Gastroesophageal sphincter (tissue), 3 donors: ENCODE data around the gene PDE6C.

ENCODE experiments used
- EP300 ChIP-seq: sonication (generic); formaldehyde crosslinking; IDR thresholded peaks from one replicate; pipeline ENCODE4 v1.6.1; 2017; ENCODE audit warnings: antibody characterized with exemption, mild to moderate bottlenecking
- POLR2A ChIP-seq, 2 donors: fragments of 450-650 bp; IDR thresholded peaks; one replicate each; pipeline ENCODE4 v1.6.1; 2017; ENCODE audit warnings: antibody characterized with exemption in 2 of 2, mild to moderate bottlenecking in 2 of 2, moderate library complexity in 1 of 2
- POLR2AphosphoS5 ChIP-seq: sonication (generic); formaldehyde crosslinking; IDR thresholded peaks from one replicate; pipeline ENCODE4 v1.6.1; 2017; ENCODE audit warnings: antibody characterized with exemption
- TF ChIP-seq, protein P1 (sequence below), 4 experiments: fragments of 200-600 bp in 2 of 4; fragments of 450-650 bp in 2 of 4; sonication (generic) in 1 of 4; IDR thresholded peaks; one replicate each; pipeline ENCODE4 v1.5.1; 2017 to 2019; ENCODE audit warnings: antibody characterized with exemption in 4 of 4, mild to moderate bottlenecking in 2 of 4, moderate library complexity in 2 of 4

DNA sequence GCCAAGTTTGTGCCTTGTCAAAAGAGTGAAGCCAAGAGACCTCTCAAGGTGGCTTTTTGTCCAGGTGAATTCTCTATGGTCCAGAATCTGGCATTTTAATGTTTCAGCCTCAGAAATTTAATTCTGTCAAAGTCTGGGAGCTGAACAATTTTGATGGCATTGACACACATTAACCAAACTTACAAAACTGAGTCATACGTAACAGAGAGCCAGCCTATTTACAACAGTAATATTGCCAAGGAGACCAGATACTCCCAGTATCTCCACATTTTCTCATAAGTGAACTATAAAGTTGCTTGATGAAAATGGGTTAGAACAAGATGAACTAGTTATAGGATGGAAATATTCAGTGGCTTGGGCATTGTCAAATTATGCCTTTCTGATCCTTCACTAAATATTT is 43.8 kb downstream of the PDE6C start:
- TF ChIP-seq, protein P1, sequence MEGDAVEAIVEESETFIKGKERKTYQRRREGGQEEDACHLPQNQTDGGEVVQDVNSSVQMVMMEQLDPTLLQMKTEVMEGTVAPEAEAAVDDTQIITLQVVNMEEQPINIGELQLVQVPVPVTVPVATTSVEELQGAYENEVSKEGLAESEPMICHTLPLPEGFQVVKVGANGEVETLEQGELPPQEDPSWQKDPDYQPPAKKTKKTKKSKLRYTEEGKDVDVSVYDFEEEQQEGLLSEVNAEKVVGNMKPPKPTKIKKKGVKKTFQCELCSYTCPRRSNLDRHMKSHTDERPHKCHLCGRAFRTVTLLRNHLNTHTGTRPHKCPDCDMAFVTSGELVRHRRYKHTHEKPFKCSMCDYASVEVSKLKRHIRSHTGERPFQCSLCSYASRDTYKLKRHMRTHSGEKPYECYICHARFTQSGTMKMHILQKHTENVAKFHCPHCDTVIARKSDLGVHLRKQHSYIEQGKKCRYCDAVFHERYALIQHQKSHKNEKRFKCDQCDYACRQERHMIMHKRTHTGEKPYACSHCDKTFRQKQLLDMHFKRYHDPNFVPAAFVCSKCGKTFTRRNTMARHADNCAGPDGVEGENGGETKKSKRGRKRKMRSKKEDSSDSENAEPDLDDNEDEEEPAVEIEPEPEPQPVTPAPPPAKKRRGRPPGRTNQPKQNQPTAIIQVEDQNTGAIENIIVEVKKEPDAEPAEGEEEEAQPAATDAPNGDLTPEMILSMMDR (IDR thresholded peaks at IDR 0.05) = no peak
- no peak for TF ChIP-seq POLR2A (IDR thresholded peaks at IDR 0.05)
- TF ChIP-seq POLR2AphosphoS5 = no peak
- no peak for TF ChIP-seq EP300
